Measurements from ENCODE around the gene DMRTA1. TPM values are rescaled to one million over a fixed set of nuclear protein-coding genes. Genes with fewer than 3 reads are reported as not detected.
"Not testable (repeated sequence)": the region's sequence is repeated elsewhere in the genome, so short reads cannot be mapped to it uniquely, and the experiment has no call there.

DMRTA1 gene
- total and polyA plus RNA-seq, 3 donors from 2014 or later, result 0.38 to 0.71 (median 0.43) TPM

GRCh38 chr9:22481566-22481965 is 34.9 kb downstream of the DMRTA1 start:
- no peaks in the 10 kb centered on the region for H3K27me3 ChIP-seq
- DNase-seq, result no peak
- intact Hi-C loops (cut with DNase I; ENCODE audit: low total_unique reads), result no loop called here
- H3K9me3 ChIP-seq, result no peaks in the 10 kb centered on the region
- TF ChIP-seq CTCF (IDR thresholded peaks at IDR 0.05), result no peak
- TF ChIP-seq POLR2A (IDR thresholded peaks at IDR 0.05), result no peak
- H3K4me1 ChIP-seq, result no peaks in the 10 kb centered on the region
- 71 to 75% methylated on average over 2 of the region's 2 CpGs for WGBS, 2 donors
- no peaks in the 10 kb centered on the region for H3K36me3 ChIP-seq (ENCODE audit: low read depth, missing control alignments)
- H3K27ac ChIP-seq, result no peak overlapping the region
- H3K4me3 ChIP-seq, result no peak overlapping the region

- H3K4me1 ChIP-seq, result no peaks in the 10 kb centered on the region
- intact Hi-C loops (cut with DNase I; ENCODE audit: low total_unique reads), result no loop called here
- no peaks in the 10 kb centered on the region for H3K9me3 ChIP-seq
- TF ChIP-seq POLR2A (IDR thresholded peaks at IDR 0.05), result no peak
- no peak for TF ChIP-seq CTCF (IDR thresholded peaks at IDR 0.05)
- H3K27me3 ChIP-seq, result no peaks in the 10 kb centered on the region
- 59 to 75% methylated on average over 1 of the region's 1 CpG for WGBS, 2 donors
- no peaks in the 10 kb centered on the region for H3K36me3 ChIP-seq (ENCODE audit: low read depth, missing control alignments)
- DNase-seq, result no peak
- H3K4me3 ChIP-seq, result no peak overlapping the region
- H3K27ac ChIP-seq, result no peak overlapping the region
These were observed 37.0 kb downstream of the DMRTA1 start for GRCh38 chr9:22483528-22484070.

DNA sequence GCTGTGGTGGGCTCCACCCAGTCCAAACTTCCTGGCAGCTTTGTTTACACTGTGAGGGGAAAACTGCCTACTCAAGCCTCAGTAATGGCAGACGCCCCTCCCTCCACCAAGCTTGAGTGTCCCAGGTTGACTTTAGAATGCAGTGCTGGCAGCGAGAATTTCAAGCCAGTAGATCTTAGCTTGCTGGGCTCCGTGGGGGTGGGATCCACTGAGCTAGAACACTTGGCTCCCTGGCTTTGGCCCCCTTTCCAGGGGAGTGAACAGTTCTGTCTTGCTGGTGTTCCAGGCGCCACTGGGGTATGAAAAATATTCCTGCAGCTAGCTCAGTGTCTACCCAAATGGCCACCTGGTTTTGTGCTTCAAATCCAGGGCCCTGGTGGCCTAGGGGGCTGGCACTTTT is 49.6 kb downstream of the DMRTA1 start:
- H3K4me3 ChIP-seq; H3K27me3 ChIP-seq; H3K36me3 ChIP-seq (ENCODE audit: low read depth, missing control alignments); H3K27ac ChIP-seq; H3K4me1 ChIP-seq; H3K9me3 ChIP-seq; DNase-seq; intact Hi-C loops (cut with DNase I; ENCODE audit: low total_unique reads): not testable (repeated sequence)
- WGBS, 2 donors, result 78% methylated on average over 4 of the region's 4 CpGs

All from testis (tissue), 3 donors.